Endothelial cell of umbilical vein (primary cell): ENCODE measurements around the gene PTPMT1. TPM values are rescaled to one million over a fixed set of nuclear protein-coding genes. Genes with fewer than 3 reads are reported as not detected.

Experiments
- BruUV-seq: library from RNA; stranded (reverse); fragments of 400-500 nt; replicated peaks from 2 replicates; lab custom pipeline; 2021; lab: Mats Ljungman, UMichigan
- CTCF ChIA-PET: fragments of 300-600, 350-600 bp; sonication (Branson Sonifier 250); formaldehyde crosslinking; loops from one replicate; lab custom pipeline; 2021; ENCODE audit warnings: antibody characterized with exemption, inconsistent platforms; lab: Charles Lee
- POLR2A ChIA-PET: fragments of 300-600, 350-600 bp; sonication (Branson Sonifier 250); formaldehyde crosslinking; loops from one replicate; lab custom pipeline; 2021; ENCODE audit warnings: antibody characterized with exemption, inconsistent platforms; lab: Charles Lee
- DNase-seq: peaks from one replicate; pipeline ENCODE4 v3.0.0-alpha.2; 2011; ENCODE audit warnings: low read depth, low spot score
- FAIRE-seq: peaks from 2 replicates; lab custom pipeline; 2011; peaks lifted over from hg19 to GRCh38; lab: Jason Lieb, UNC
- H2AFZ ChIP-seq: 2 replicates; pipeline ENCODE4 v1.6.0; 2012; ENCODE audit warnings: low read depth, low read length, control low read depth, inconsistent platforms
- H3K27ac ChIP-seq: 2 replicates; pipeline ENCODE4 v1.5.1; 2011; ENCODE audit warnings: low read depth, mild to moderate bottlenecking, control low read depth, low read length, moderate library complexity; ENCODE audit not compliant: insufficient read depth
- H3K27me3 ChIP-seq, 2 experiments: 2 replicates each; pipeline versions ENCODE4 v1.6.0 to v1.6.1; 2011; ENCODE audit warnings: low read length in 2 of 2, mixed read lengths in 1 of 2; ENCODE audit not compliant: control insufficient read depth in 2 of 2, insufficient read depth in 2 of 2
- H3K36me3 ChIP-seq, 2 experiments: 2 replicates in 1 of 2; 3 replicates in 1 of 2; pipeline ENCODE4 v1.5.1; 2011; ENCODE audit warnings: low read length in 2 of 2, mild to moderate bottlenecking in 1 of 2, moderate library complexity in 1 of 2; ENCODE audit not compliant: control insufficient read depth in 2 of 2, insufficient read depth in 2 of 2; ENCODE audit errors: extremely low read depth in 1 of 2
- H3K4me1 ChIP-seq: 3 replicates; pipeline ENCODE4 v1.5.1; 2011; ENCODE audit warnings: mild to moderate bottlenecking, low read length; ENCODE audit not compliant: control insufficient read depth, insufficient read depth; ENCODE audit errors: extremely low read depth
- H3K4me2 ChIP-seq: 2 replicates; pipeline ENCODE4 v1.6.1; 2011; ENCODE audit warnings: low read length, control low read depth, mixed read lengths; ENCODE audit not compliant: insufficient read depth
- H3K4me3 ChIP-seq, 3 experiments: fragments of 200-600 bp in 1 of 3; sonication (generic), shearing (Covaris generic) in 1 of 3; replicated peaks in 1 of 3; 2 replicates each; pipeline ENCODE4 v1.5.1; 2011 to 2016; ENCODE audit warnings: control low read depth in 3 of 3, low read length in 3 of 3, mild to moderate bottlenecking in 2 of 3, inconsistent platforms in 1 of 3, low read depth in 1 of 3, moderate library complexity in 1 of 3; ENCODE audit not compliant: insufficient read depth in 1 of 3
- H3K79me2 ChIP-seq: 2 replicates; pipeline ENCODE4 v1.6.0; 2012; ENCODE audit warnings: low read length, inconsistent platforms; ENCODE audit not compliant: control insufficient read depth, insufficient read depth
- H3K9ac ChIP-seq: replicated peaks from 2 replicates; pipeline ENCODE3; 2011; ENCODE audit warnings: low read length, control low read depth; ENCODE audit not compliant: insufficient read depth; ENCODE audit errors: extremely low read depth
- H3K9me1 ChIP-seq: replicated peaks from 3 replicates; pipeline ENCODE4 v1.6.0; 2011; ENCODE audit warnings: mild to moderate bottlenecking, low read length; ENCODE audit not compliant: control insufficient read depth, insufficient read depth; ENCODE audit errors: extremely low read depth
- H3K9me3 ChIP-seq: replicated peaks from 2 replicates; pipeline ENCODE4 v1.5.1; 2012; ENCODE audit warnings: low read length, inconsistent platforms; ENCODE audit not compliant: control insufficient read depth, insufficient read depth
- H4K20me1 ChIP-seq: replicated peaks from 2 replicates; pipeline ENCODE3; 2011; ENCODE audit warnings: mild to moderate bottlenecking, low read length; ENCODE audit not compliant: control insufficient read depth, insufficient read depth; ENCODE audit errors: extremely low read depth
- CTCF ChIP-seq, 2 donors: IDR thresholded peaks; 1 replicate in 1 of 2; 2 replicates in 1 of 2; pipeline ENCODE4 v1.5.1; 2011; ENCODE audit warnings: low read length in 2 of 2, mild to moderate bottlenecking in 2 of 2, moderate library complexity in 2 of 2, control low read depth in 1 of 2, inconsistent platforms in 1 of 2, low read depth in 1 of 2; ENCODE audit not compliant: insufficient read depth in 1 of 2; ENCODE audit errors: extremely low read depth in 1 of 2
- EZH2 ChIP-seq: IDR thresholded peaks from 2 replicates; pipeline ENCODE4 v1.6.1; 2012; ENCODE audit warnings: borderline replicate concordance, low read depth, mild to moderate bottlenecking, moderate library complexity, low read length, inconsistent platforms; ENCODE audit not compliant: severe bottlenecking
- FOS ChIP-seq: IDR thresholded peaks from 2 replicates; pipeline ENCODE4 v1.6.1; 2011; ENCODE audit warnings: mild to moderate bottlenecking, low read length, moderate library complexity, borderline replicate concordance; ENCODE audit not compliant: insufficient read depth
- GATA2 ChIP-seq: IDR thresholded peaks from 2 replicates; pipeline ENCODE4 v1.7.0; 2011; ENCODE audit warnings: low read depth, mild to moderate bottlenecking, moderate library complexity, mixed read lengths, low read length; ENCODE audit not compliant: insufficient read length, insufficient read depth
- JUN ChIP-seq: IDR thresholded peaks from 2 replicates; pipeline ENCODE4 v1.6.1; 2011; ENCODE audit warnings: borderline replicate concordance, low read depth; ENCODE audit not compliant: insufficient read length, insufficient read depth
- MAX ChIP-seq: IDR thresholded peaks from 2 replicates; pipeline ENCODE4 v1.6.1; 2011; ENCODE audit not compliant: insufficient read depth, insufficient read length
- MYC ChIP-seq: IDR thresholded peaks from one replicate; pipeline ENCODE4 v1.6.1; 2011; ENCODE audit warnings: mild to moderate bottlenecking, low read depth, low read length
- POLR2A ChIP-seq: IDR thresholded peaks from 2 replicates; pipeline ENCODE4 v1.6.1; 2012; ENCODE audit warnings: low read depth, mild to moderate bottlenecking, control low read depth, low read length
- POLR2AphosphoS5 ChIP-seq: IDR thresholded peaks from 2 replicates; pipeline ENCODE4 v1.6.1; 2012; ENCODE audit warnings: low read depth, mild to moderate bottlenecking, control low read depth, low read length, moderate library complexity; ENCODE audit not compliant: insufficient read depth
- dilution Hi-C: fragments of 300-500 bp; cut with MboI; formaldehyde crosslinking; loops from one replicate; pipeline ENCODE4 v1.15.0; 2019; ENCODE audit warnings: low sequenced_read_pairs; ENCODE audit not compliant: extremely low pct_ligation_motif_present
- intact Hi-C: fragments of 100-400 bp; cut with micrococcal nuclease; formaldehyde crosslinking; loops from one replicate; pipeline ENCODE4 v1.10.0; 2022
- polyA plus RNA-seq, 4 experiments: library from polyadenylated mRNA; depleted of rRNA in 3 of 4; stranded (reverse) in 3 of 4; unstranded in 1 of 4; fragments of >200 nt; gene quantifications; 2 replicates each; pipeline versions ENCODE4 v1.2.1 to v1.2.3, GENCODE V29; 2011 to 2012; ENCODE audit warnings: missing spikeins in 1 of 4
- total RNA-seq: library from RNA; stranded (reverse); gene quantifications from 2 replicates; pipeline ENCODE4 v1.2.3, GENCODE V29; 2021

The PTPMT1 gene
- total and polyA plus RNA-seq, 2 donors (not counting 3 experiments of a cell fraction or from before 2014, with no cell fraction given) = 44.6 to 83.1 TPM

GRCh38 chr11:47606731-47607130 lies 41.3 kb downstream of the PTPMT1 start:
- dilution Hi-C loops = no loop called here
- Histone ChIP-seq H3K4me1 (no peaks in the 10 kb centered on the region), H3K9me1 (no peaks in the 10 kb centered on the region), H3K4me2 (no peak overlapping the region), H3K9me3 (no peaks in the 10 kb centered on the region), H4K20me1 (no peaks in the 10 kb centered on the region), H3K9ac (no peak overlapping the region), H3K36me3 (no peaks in the 10 kb centered on the region), H2AFZ (no peak overlapping the region), H3K27me3 (peaks cover 0 to 3% of the 10 kb centered on the region in 2 experiments), H3K79me2 (no peaks in the 10 kb centered on the region), H3K4me3 (no peak overlapping the region), H3K27ac (no peak overlapping the region)
- BruUV-seq = no TSS peak
- FAIRE-seq (no peak), DNase-seq (no peak)
- no peak for TF ChIP-seq POLR2AphosphoS5
- no peak for TF ChIP-seq POLR2A
- TF ChIP-seq CTCF (IDR thresholded peaks at IDR 0.05; ENCODE audit: extremely low read depth in 1 of 2, insufficient read depth in 1 of 2, low read depth in 1 of 2, low read length in 2 of 2) = no peak
- intact Hi-C loops = no loop called here
- ChIA-PET CTCF (interaction anchor here (1.7 kb wide), 1 partner anchor 10 kb away, joined by 12 read pairs; no protein-coding TSS in a partner anchor), POLR2A (interaction anchor here (1.7 kb wide), 1 partner anchor 12 kb away, joined by 4 read pairs; the partner anchor contains the start of gene C1QTNF4)

GRCh38 chr11:47607380-47607779 lies 42.0 kb downstream of the PTPMT1 start:
- no peaks in the 10 kb centered on the region for H3K4me1 ChIP-seq
- no peaks in the 10 kb centered on the region for H3K36me3 ChIP-seq
- no peak overlapping the region for H3K4me2 ChIP-seq
- H2AFZ ChIP-seq = no peak overlapping the region
- no TSS peak for BruUV-seq
- H3K9ac ChIP-seq = no peak overlapping the region
- H4K20me1 ChIP-seq = no peaks in the 10 kb centered on the region
- DNase-seq = peak; percentile 34
- CTCF ChIA-PET = interaction anchor here (0.6 to 1.7 kb wide), 2 partner anchors 9 to 21 kb away, joined by 3 to 12 read pairs; no protein-coding TSS in a partner anchor
- H3K9me3 ChIP-seq = no peaks in the 10 kb centered on the region
- no peak overlapping the region for H3K4me3 ChIP-seq
- dilution Hi-C loops (no loop called here), intact Hi-C loops (no loop called here)
- POLR2A ChIA-PET = no interaction called here
- H3K27ac ChIP-seq = no peak overlapping the region
- TF ChIP-seq MYC (no peak), CTCF (IDR thresholded peaks at IDR 0.05; ENCODE audit: extremely low read depth in 1 of 2, insufficient read depth in 1 of 2, low read depth in 1 of 2, low read length in 2 of 2) (no peak), JUN (no peak), POLR2A (no peak), GATA2 (no peak), POLR2AphosphoS5 (no peak), FOS (no peak), MAX (no peak), EZH2 (no peak)
- FAIRE-seq = no peak
- peaks cover 0 to 3% of the 10 kb centered on the region in 2 experiments for H3K27me3 ChIP-seq
- H3K9me1 ChIP-seq = no peaks in the 10 kb centered on the region
- no peaks in the 10 kb centered on the region for H3K79me2 ChIP-seq
